ENCODE measurements around the gene PANK1.
A peak's percentile ranks its signal among the peaks of the same experiment; 100 is the strongest.

Gene PANK1

DNA sequence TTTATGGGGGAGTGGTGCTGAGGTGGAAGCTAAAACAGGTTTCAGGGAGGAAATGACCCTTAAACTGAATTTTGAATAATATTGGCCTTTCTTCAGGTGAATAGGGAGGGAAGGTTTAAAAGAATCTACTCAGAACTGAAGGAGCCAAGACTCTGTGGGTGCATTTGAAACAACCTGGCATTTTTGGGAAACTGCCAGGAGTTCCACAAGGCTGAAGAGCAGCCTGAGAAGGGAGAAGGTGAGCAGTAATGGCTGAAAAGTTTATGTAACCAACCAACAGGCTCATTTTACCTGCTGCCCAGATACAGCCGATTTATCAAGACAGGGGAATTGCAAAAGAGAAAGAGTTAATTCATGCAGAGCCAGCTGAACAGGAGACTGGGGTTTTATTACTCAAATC is 4.0 kb upstream of the PANK1 start:
- no CpG with 5 or more reads among the region's 1 CpG for WGBS, 2 donors (ENCODE audit: extremely low coverage in 2 of 2, insufficient read length in 2 of 2, insufficient replicate concordance in 1 of 2)
- no peak overlapping the region for H2BK120ac ChIP-seq (ENCODE audit: low read depth, low read length)
- H3K4me3 ChIP-seq (ENCODE audit: low read length in 2 of 2) = no peak overlapping the region
- no peak overlapping the region for H3K14ac ChIP-seq (ENCODE audit: low read length)
- no peak overlapping the region for H3K9ac ChIP-seq (ENCODE audit: low read depth, low read length, poor library complexity)
- no peak overlapping the region for H2BK12ac ChIP-seq (ENCODE audit: low read length)
- no peak overlapping the region for H3K4ac ChIP-seq (ENCODE audit: low read length)
- H4K8ac ChIP-seq (ENCODE audit: low read depth, low read length) = no peak overlapping the region
- no peak for DNase-seq (ENCODE audit: low spot score)
- no peaks in the 10 kb centered on the region for H3K36me3 ChIP-seq (replicated peaks in 1 of 2; ENCODE audit: control insufficient read depth in 2 of 2, insufficient read depth in 2 of 2, low read length in 2 of 2)
- no peak overlapping the region for H2AK5ac ChIP-seq (ENCODE audit: low read depth, low read length)
- H2BK5ac ChIP-seq (ENCODE audit: low read length) = no peak overlapping the region
- H4K91ac ChIP-seq (ENCODE audit: low read depth, low read length, poor library complexity) = no peak overlapping the region
- H3K4me1 ChIP-seq (ENCODE audit: control insufficient read depth in 2 of 2, insufficient read depth in 1 of 2, low read depth in 1 of 2, low read length in 2 of 2) = peaks cover 8 to 13% of the 10 kb centered on the region in 2 donors
- no peak overlapping the region for H3K23ac ChIP-seq (ENCODE audit: low read depth, low read length, poor library complexity)
- no peak overlapping the region for H3K18ac ChIP-seq (ENCODE audit: low read length)
- H3K79me1 ChIP-seq (ENCODE audit: low read depth, low read length) = no peaks in the 10 kb centered on the region
- no peak overlapping the region for H2BK15ac ChIP-seq (ENCODE audit: low read length)
- H3K4me2 ChIP-seq (ENCODE audit: insufficient read depth, low read length, poor library complexity, severe bottlenecking) = no peak overlapping the region
- no peaks in the 10 kb centered on the region for H3K27me3 ChIP-seq (ENCODE audit: control insufficient read depth in 3 of 3, insufficient read depth in 3 of 3, low read depth in 1 of 3, low read length in 3 of 3)
- H3K27ac ChIP-seq (replicated peaks; ENCODE audit: low read length) = no peak overlapping the region
- H3K9me3 ChIP-seq (replicated peaks in 1 of 2; ENCODE audit: control insufficient read depth in 2 of 2, insufficient read depth in 1 of 2, low read depth in 1 of 2, low read length in 2 of 2) = no peaks in the 10 kb centered on the region
- no peak overlapping the region for H2AFZ ChIP-seq (ENCODE audit: low read length)

DNA sequence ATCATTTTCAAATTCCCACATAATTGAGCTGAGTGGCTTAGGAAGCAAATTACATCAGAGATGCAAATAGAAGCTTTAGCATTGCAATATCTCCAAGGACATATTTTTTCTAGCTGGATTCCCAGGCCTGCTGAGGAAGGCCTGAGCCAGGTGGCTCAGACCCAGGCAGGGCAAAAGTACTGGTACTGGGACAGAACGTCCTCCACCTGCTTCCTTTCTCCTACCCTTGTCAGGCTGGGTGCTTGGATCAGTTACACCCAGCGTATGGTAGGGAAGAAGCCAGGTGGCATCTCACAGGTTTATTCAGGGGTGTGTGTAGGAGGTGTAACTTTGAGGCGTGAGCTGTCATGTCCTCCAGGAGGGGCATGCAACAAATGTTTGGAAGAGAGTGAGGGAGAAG is 3.0 kb upstream of the PANK1 start:
- no CpG with 5 or more reads among the region's 3 CpGs for WGBS, 2 donors (ENCODE audit: extremely low coverage in 2 of 2, insufficient read length in 2 of 2, insufficient replicate concordance in 1 of 2)
- Histone ChIP-seq H4K8ac (ENCODE audit: low read depth, low read length) (no peak overlapping the region), H3K18ac (ENCODE audit: low read length) (no peak overlapping the region)

DNA sequence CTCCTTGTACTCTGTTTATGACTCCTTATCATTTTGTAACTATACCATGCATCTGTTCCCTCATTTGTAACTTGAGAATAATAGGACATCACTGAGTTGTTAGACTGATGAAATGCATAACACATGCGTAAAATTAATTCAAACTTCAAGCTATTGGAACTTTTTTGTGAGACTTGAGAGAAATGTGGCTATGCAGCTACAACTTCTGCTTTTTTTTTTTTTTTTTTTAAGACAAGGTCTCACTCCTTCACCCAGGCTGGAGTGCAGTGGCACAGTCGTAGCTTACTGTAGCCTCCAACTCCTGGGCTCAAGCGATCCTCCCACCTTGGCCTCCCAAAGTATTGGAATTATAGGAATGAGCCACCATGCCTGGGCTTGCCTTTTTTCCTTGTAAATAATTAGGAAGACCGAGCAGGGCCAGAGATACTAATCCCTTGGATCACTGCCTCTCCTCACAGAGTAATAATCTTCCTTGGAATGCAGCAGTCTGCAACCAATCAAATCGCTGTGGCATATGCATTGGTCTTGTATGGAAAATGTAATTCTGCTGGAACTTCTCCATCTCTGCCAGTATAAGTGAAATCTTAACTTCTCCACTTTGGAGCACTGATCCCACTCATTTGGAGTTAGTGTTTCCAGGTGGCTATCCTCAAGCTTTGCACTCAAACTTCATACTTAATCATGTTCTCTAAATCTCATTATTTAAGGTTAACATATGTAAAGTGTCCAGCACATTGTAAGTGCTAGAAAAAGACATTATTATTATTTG is 2.0 kb upstream of the PANK1 start:
- H4K8ac ChIP-seq (ENCODE audit: low read depth, low read length) = no peak overlapping the region
- no peak overlapping the region for H3K14ac ChIP-seq (ENCODE audit: low read length)
- no peak overlapping the region for H3K27ac ChIP-seq (replicated peaks; ENCODE audit: low read length)
- H3K4me3 ChIP-seq (ENCODE audit: low read length in 2 of 2) = no peak overlapping the region
- no peak overlapping the region for H2AFZ ChIP-seq (ENCODE audit: low read length)
- WGBS, 2 donors (ENCODE audit: extremely low coverage in 2 of 2, insufficient read length in 2 of 2, insufficient replicate concordance in 1 of 2) = no CpG with 5 or more reads among the region's 5 CpGs
- H3K9ac ChIP-seq (ENCODE audit: low read depth, low read length, poor library complexity) = no peak overlapping the region
- no peak overlapping the region for H3K23ac ChIP-seq (ENCODE audit: low read depth, low read length, poor library complexity)
- no peak overlapping the region for H2BK12ac ChIP-seq (ENCODE audit: low read length)
- no peaks in the 10 kb centered on the region for H3K79me1 ChIP-seq (ENCODE audit: low read depth, low read length)
- no peaks in the 10 kb centered on the region for H3K27me3 ChIP-seq (ENCODE audit: control insufficient read depth in 3 of 3, insufficient read depth in 3 of 3, low read depth in 1 of 3, low read length in 3 of 3)
- peaks cover 8 to 15% of the 10 kb centered on the region in 2 donors for H3K4me1 ChIP-seq (ENCODE audit: control insufficient read depth in 2 of 2, insufficient read depth in 1 of 2, low read depth in 1 of 2, low read length in 2 of 2)
- H2BK15ac ChIP-seq (ENCODE audit: low read length) = no peak overlapping the region
- no peaks in the 10 kb centered on the region for H3K36me3 ChIP-seq (replicated peaks in 1 of 2; ENCODE audit: control insufficient read depth in 2 of 2, insufficient read depth in 2 of 2, low read length in 2 of 2)
- no peaks in the 10 kb centered on the region for H3K9me3 ChIP-seq (replicated peaks in 1 of 2; ENCODE audit: control insufficient read depth in 2 of 2, insufficient read depth in 1 of 2, low read depth in 1 of 2, low read length in 2 of 2)
- H3K4me2 ChIP-seq (ENCODE audit: insufficient read depth, low read length, poor library complexity, severe bottlenecking) = no peak overlapping the region
- H3K18ac ChIP-seq (ENCODE audit: low read length) = no peak overlapping the region
- no peak overlapping the region for H2BK120ac ChIP-seq (ENCODE audit: low read depth, low read length)
- H4K91ac ChIP-seq (ENCODE audit: low read depth, low read length, poor library complexity) = no peak overlapping the region
- H3K4ac ChIP-seq (ENCODE audit: low read length) = no peak overlapping the region
- no peak overlapping the region for H2BK5ac ChIP-seq (ENCODE audit: low read length)
- DNase-seq (ENCODE audit: low spot score) = peak; percentile 11
- H2AK5ac ChIP-seq (ENCODE audit: low read depth, low read length) = no peak overlapping the region

More for the DNA sequence above, 3.0 kb upstream of the PANK1 start:
- H2AK5ac ChIP-seq (ENCODE audit: low read depth, low read length) = no peak overlapping the region
- DNase-seq (ENCODE audit: low spot score) = no peak
- H3K4me2 ChIP-seq (ENCODE audit: insufficient read depth, low read length, poor library complexity, severe bottlenecking) = no peak overlapping the region
- H3K36me3 ChIP-seq (replicated peaks in 1 of 2; ENCODE audit: control insufficient read depth in 2 of 2, insufficient read depth in 2 of 2, low read length in 2 of 2) = no peaks in the 10 kb centered on the region
- no peak overlapping the region for H2BK5ac ChIP-seq (ENCODE audit: low read length)
- no peak overlapping the region for H2BK120ac ChIP-seq (ENCODE audit: low read depth, low read length)
- no peaks in the 10 kb centered on the region for H3K9me3 ChIP-seq (replicated peaks in 1 of 2; ENCODE audit: control insufficient read depth in 2 of 2, insufficient read depth in 1 of 2, low read depth in 1 of 2, low read length in 2 of 2)
- H2AFZ ChIP-seq (ENCODE audit: low read length) = no peak overlapping the region
- H3K23ac ChIP-seq (ENCODE audit: low read depth, low read length, poor library complexity) = no peak overlapping the region
- no peak overlapping the region for H3K4ac ChIP-seq (ENCODE audit: low read length)
- no peak overlapping the region for H2BK15ac ChIP-seq (ENCODE audit: low read length)
- peaks cover 8 to 13% of the 10 kb centered on the region in 2 donors for H3K4me1 ChIP-seq (ENCODE audit: control insufficient read depth in 2 of 2, insufficient read depth in 1 of 2, low read depth in 1 of 2, low read length in 2 of 2)
- no peak overlapping the region for H2BK12ac ChIP-seq (ENCODE audit: low read length)
- no peak overlapping the region for H3K27ac ChIP-seq (replicated peaks; ENCODE audit: low read length)
- no peak overlapping the region for H3K4me3 ChIP-seq (ENCODE audit: low read length in 2 of 2)
- H3K9ac ChIP-seq (ENCODE audit: low read depth, low read length, poor library complexity) = no peak overlapping the region
- H3K79me1 ChIP-seq (ENCODE audit: low read depth, low read length) = no peaks in the 10 kb centered on the region
- no peak overlapping the region for H3K14ac ChIP-seq (ENCODE audit: low read length)
- no peak overlapping the region for H4K91ac ChIP-seq (ENCODE audit: low read depth, low read length, poor library complexity)
- no peaks in the 10 kb centered on the region for H3K27me3 ChIP-seq (ENCODE audit: control insufficient read depth in 3 of 3, insufficient read depth in 3 of 3, low read depth in 1 of 3, low read length in 3 of 3)

DNA sequence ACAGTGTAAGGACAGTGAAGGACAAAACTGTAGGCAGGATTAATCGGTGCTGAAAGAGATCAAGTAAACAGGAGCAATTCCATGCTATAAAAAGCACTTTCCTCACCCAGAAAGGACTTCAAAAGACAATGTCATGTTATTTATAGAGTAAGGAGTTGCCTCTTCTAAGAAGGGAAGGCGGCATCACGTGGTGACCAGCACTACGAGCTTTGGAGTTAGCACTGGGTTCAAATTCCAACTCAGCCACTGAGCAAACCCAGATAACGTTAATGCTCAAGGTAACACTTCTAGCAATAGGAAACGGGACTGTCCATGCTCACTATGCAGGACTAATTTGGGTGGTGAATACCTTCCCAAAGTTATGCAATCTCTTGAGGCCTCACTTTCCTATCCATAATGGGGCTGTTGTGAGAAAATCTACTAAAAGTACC is 715 bp upstream of the PANK1 start:
- no peak for DNase-seq (ENCODE audit: low spot score)
- Histone ChIP-seq H3K18ac (ENCODE audit: low read length) (peak overlapping the region; percentile 62), H3K27ac (replicated peaks; ENCODE audit: low read length) (peak overlapping the region; percentile 14)

More for the DNA sequence above, 715 bp upstream of the PANK1 start:
- H2BK120ac ChIP-seq (ENCODE audit: low read depth, low read length) = no peak overlapping the region
- H4K91ac ChIP-seq (ENCODE audit: low read depth, low read length, poor library complexity) = no peak overlapping the region
- no CpG with 5 or more reads among the region's 6 CpGs for WGBS, 2 donors (ENCODE audit: extremely low coverage in 2 of 2, insufficient read length in 2 of 2, insufficient replicate concordance in 1 of 2)
- no peak overlapping the region for H3K23ac ChIP-seq (ENCODE audit: low read depth, low read length, poor library complexity)
- H3K4me3 ChIP-seq (ENCODE audit: low read length in 2 of 2) = peak overlapping the region in 1 of 2 donors; percentile 66
- H4K8ac ChIP-seq (ENCODE audit: low read depth, low read length) = no peak overlapping the region
- H2AK5ac ChIP-seq (ENCODE audit: low read depth, low read length) = no peak overlapping the region
- peaks cover 8 to 15% of the 10 kb centered on the region in 2 donors for H3K4me1 ChIP-seq (ENCODE audit: control insufficient read depth in 2 of 2, insufficient read depth in 1 of 2, low read depth in 1 of 2, low read length in 2 of 2)
- H3K4ac ChIP-seq (ENCODE audit: low read length) = no peak overlapping the region
- peak overlapping the region; percentile 69 for H3K4me2 ChIP-seq (ENCODE audit: insufficient read depth, low read length, poor library complexity, severe bottlenecking)
- H2BK15ac ChIP-seq (ENCODE audit: low read length) = no peak overlapping the region
- no peak overlapping the region for H2BK12ac ChIP-seq (ENCODE audit: low read length)
- H3K27me3 ChIP-seq (ENCODE audit: control insufficient read depth in 3 of 3, insufficient read depth in 3 of 3, low read depth in 1 of 3, low read length in 3 of 3) = no peaks in the 10 kb centered on the region
- peak overlapping the region; percentile 89 for H2AFZ ChIP-seq (ENCODE audit: low read length)
- no peaks in the 10 kb centered on the region for H3K9me3 ChIP-seq (replicated peaks in 1 of 2; ENCODE audit: control insufficient read depth in 2 of 2, insufficient read depth in 1 of 2, low read depth in 1 of 2, low read length in 2 of 2)
- H3K36me3 ChIP-seq (replicated peaks in 1 of 2; ENCODE audit: control insufficient read depth in 2 of 2, insufficient read depth in 2 of 2, low read length in 2 of 2) = peaks cover 0 to 3% of the 10 kb centered on the region in 2 donors
- no peak overlapping the region for H2BK5ac ChIP-seq (ENCODE audit: low read length)
- no peak overlapping the region for H3K14ac ChIP-seq (ENCODE audit: low read length)
- no peaks in the 10 kb centered on the region for H3K79me1 ChIP-seq (ENCODE audit: low read depth, low read length)
- no peak overlapping the region for H3K9ac ChIP-seq (ENCODE audit: low read depth, low read length, poor library complexity)
